ENCODE data around the gene OR2A7. TPM values are rescaled to one million over a fixed set of nuclear protein-coding genes. Genes with fewer than 3 reads are reported as not detected.
A peak's percentile ranks its signal among the peaks of the same experiment; 100 is the strongest.
"Not testable (repeated sequence)": the region's sequence is repeated elsewhere in the genome, so short reads cannot be mapped to it uniquely, and the experiment has no call there.

The OR2A7 gene
- total and polyA plus RNA-seq, 2 of the 8 experiments (the other 6 are each of a cell fraction or from before 2014, with no cell fraction given), result 1.9 to 3.3 TPM

DNA sequence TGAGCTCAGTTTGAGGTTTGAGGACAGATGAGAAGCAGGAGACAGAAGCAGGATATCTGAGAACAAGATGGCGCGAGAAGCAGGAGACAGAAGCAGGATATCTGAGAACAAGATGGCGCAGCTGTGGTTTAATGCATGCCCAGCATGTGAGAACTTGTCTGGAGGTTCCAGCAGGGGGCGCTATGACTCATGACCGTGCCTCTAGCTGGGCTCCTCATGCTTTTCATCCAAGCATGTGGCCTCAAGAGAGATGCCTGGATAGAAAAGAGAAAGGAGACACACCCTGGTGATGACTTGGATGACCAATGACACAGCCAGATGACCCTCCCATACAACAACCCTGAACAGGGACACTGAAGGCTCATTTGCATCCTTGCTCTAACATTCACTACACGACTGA lies 15.4 kb upstream of the OR2A7 start:
- H2BK120ac ChIP-seq (replicated peaks; ENCODE audit: low read depth, low read length), result not testable (repeated sequence)
- FAIRE-seq, result peak; percentile 36
- 97% methylated on average over 3 of the region's 6 CpGs; no CpG with 5 or more reads in 1 of the 2 experiments for WGBS, 2 experiments (ENCODE audit: extremely low coverage in 1 of 2, insufficient coverage in 1 of 2, insufficient read length in 1 of 2, insufficient replicate concordance in 2 of 2, low coverage in 1 of 2, low lambda C conversion rate in 2 of 2, missing lambda C conversion rate in 1 of 2)

DNA sequence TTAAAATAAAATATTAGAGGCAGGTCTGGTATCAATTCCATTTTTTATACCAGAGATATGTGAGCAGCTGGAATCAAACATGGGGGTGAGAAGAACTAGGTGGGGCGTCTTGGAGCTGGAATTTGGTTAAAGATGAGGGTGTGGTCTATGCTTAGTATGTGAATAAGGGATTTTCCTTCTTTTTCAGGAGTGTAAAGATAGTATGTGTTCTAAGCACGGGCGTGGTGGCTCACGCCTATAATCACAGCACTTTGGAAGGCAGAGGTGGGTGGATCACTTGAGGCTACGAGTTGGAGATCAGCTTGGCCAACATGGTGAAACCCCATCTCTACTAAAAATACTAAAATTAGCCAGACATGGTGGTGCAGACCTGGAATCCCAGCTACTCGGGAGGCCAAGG lies 10.7 kb upstream of the OR2A7 start:
- H3K27me3 ChIP-seq (replicated peaks in 1 of 4; ENCODE audit: control insufficient read depth in 3 of 4, extremely low read depth in 1 of 4, insufficient read depth in 3 of 4, low read length in 3 of 4); H3K9me3 ChIP-seq (ENCODE audit: insufficient read depth in 2 of 2, low read depth in 1 of 2, low read length in 1 of 2); H3K4me1 ChIP-seq (replicated peaks in 1 of 4; ENCODE audit: control insufficient read depth in 3 of 4, insufficient read depth in 4 of 4, low read length in 3 of 4); H3K18ac ChIP-seq (ENCODE audit: extremely low read depth, low read length); H3K4me2 ChIP-seq (ENCODE audit: insufficient read depth in 1 of 2, low read depth in 2 of 2, low read length in 2 of 2); H4K91ac ChIP-seq (replicated peaks; ENCODE audit: insufficient read length, low read length); H4K8ac ChIP-seq (ENCODE audit: extremely low read depth, insufficient read depth, low read length); H3K36me3 ChIP-seq (ENCODE audit: control insufficient read depth in 2 of 4, insufficient read depth in 4 of 4, low read length in 3 of 4); H3K79me2 ChIP-seq (ENCODE audit: control insufficient read depth in 1 of 2, insufficient read depth in 2 of 2, low read length in 2 of 2); H2BK12ac ChIP-seq (ENCODE audit: low read depth, low read length); H3K23ac ChIP-seq (ENCODE audit: insufficient read length); H2AFZ ChIP-seq (ENCODE audit: low read length); H2BK5ac ChIP-seq (ENCODE audit: low read depth, low read length); H3K56ac ChIP-seq (replicated peaks; ENCODE audit: insufficient read length, low read depth, low read length); H3K23me2 ChIP-seq (ENCODE audit: low read depth, low read length); H3K79me1 ChIP-seq (ENCODE audit: low read depth, low read length); H3K4ac ChIP-seq (replicated peaks; ENCODE audit: insufficient read length, low read depth, low read length); H4K5ac ChIP-seq (ENCODE audit: insufficient read length, low read depth, low read length); H3K14ac ChIP-seq (ENCODE audit: insufficient read length); H4K20me1 ChIP-seq (replicated peaks in 1 of 2; ENCODE audit: control insufficient read depth in 1 of 2, insufficient read depth in 2 of 2, low read length in 2 of 2); H3K9ac ChIP-seq (replicated peaks in 1 of 4; ENCODE audit: extremely low read depth in 1 of 4, low read depth in 3 of 4, low read length in 3 of 4); DNase-seq (ENCODE audit: low read depth in 1 of 2, low spot score in 2 of 2); CTCF ChIA-PET (ENCODE audit: partially characterized antibody); POLR2A ChIA-PET (ENCODE audit: partially characterized antibody); H2AK5ac ChIP-seq (ENCODE audit: low read depth, low read length); H2BK15ac ChIP-seq (ENCODE audit: low read length); H3K4me3 ChIP-seq (ENCODE audit: extremely low read depth in 1 of 4, insufficient read depth in 2 of 4, low read depth in 3 of 4, low read length in 4 of 4); H2BK20ac ChIP-seq (ENCODE audit: low read length); H3K27ac ChIP-seq (ENCODE audit: low read depth, low read length); FAIRE-seq; H2BK120ac ChIP-seq (replicated peaks; ENCODE audit: low read depth, low read length): not testable (repeated sequence)
- 93% methylated on average over 4 of the region's 6 CpGs; no CpG with 5 or more reads in 1 of the 2 experiments for WGBS, 2 experiments (ENCODE audit: extremely low coverage in 1 of 2, insufficient coverage in 1 of 2, insufficient read length in 1 of 2, insufficient replicate concordance in 2 of 2, low coverage in 1 of 2, low lambda C conversion rate in 2 of 2, missing lambda C conversion rate in 1 of 2)

More for the DNA sequence above, 15.4 kb upstream of the OR2A7 start:
- H4K91ac ChIP-seq (replicated peaks; ENCODE audit: insufficient read length, low read length); H4K5ac ChIP-seq (ENCODE audit: insufficient read length, low read depth, low read length); H3K9ac ChIP-seq (replicated peaks in 1 of 4; ENCODE audit: extremely low read depth in 1 of 4, low read depth in 3 of 4, low read length in 3 of 4); H3K18ac ChIP-seq (ENCODE audit: extremely low read depth, low read length); H2BK15ac ChIP-seq (ENCODE audit: low read length); H3K9me3 ChIP-seq (ENCODE audit: insufficient read depth in 2 of 2, low read depth in 1 of 2, low read length in 1 of 2); H2AFZ ChIP-seq (ENCODE audit: low read length); H3K79me1 ChIP-seq (ENCODE audit: low read depth, low read length); H3K27me3 ChIP-seq (replicated peaks in 1 of 4; ENCODE audit: control insufficient read depth in 3 of 4, extremely low read depth in 1 of 4, insufficient read depth in 3 of 4, low read length in 3 of 4); H3K4me3 ChIP-seq (ENCODE audit: extremely low read depth in 1 of 4, insufficient read depth in 2 of 4, low read depth in 3 of 4, low read length in 4 of 4); H2BK5ac ChIP-seq (ENCODE audit: low read depth, low read length); H4K20me1 ChIP-seq (replicated peaks in 1 of 2; ENCODE audit: control insufficient read depth in 1 of 2, insufficient read depth in 2 of 2, low read length in 2 of 2); H3K4ac ChIP-seq (replicated peaks; ENCODE audit: insufficient read length, low read depth, low read length); H2AK5ac ChIP-seq (ENCODE audit: low read depth, low read length); H3K27ac ChIP-seq (ENCODE audit: low read depth, low read length); H2BK12ac ChIP-seq (ENCODE audit: low read depth, low read length); H3K23me2 ChIP-seq (ENCODE audit: low read depth, low read length); H3K14ac ChIP-seq (ENCODE audit: insufficient read length); DNase-seq (ENCODE audit: low read depth in 1 of 2, low spot score in 2 of 2); H4K8ac ChIP-seq (ENCODE audit: extremely low read depth, insufficient read depth, low read length); H3K4me2 ChIP-seq (ENCODE audit: insufficient read depth in 1 of 2, low read depth in 2 of 2, low read length in 2 of 2); H3K56ac ChIP-seq (replicated peaks; ENCODE audit: insufficient read length, low read depth, low read length); H3K36me3 ChIP-seq (ENCODE audit: control insufficient read depth in 2 of 4, insufficient read depth in 4 of 4, low read length in 3 of 4); H3K79me2 ChIP-seq (ENCODE audit: control insufficient read depth in 1 of 2, insufficient read depth in 2 of 2, low read length in 2 of 2); H2BK20ac ChIP-seq (ENCODE audit: low read length); CTCF ChIA-PET (ENCODE audit: partially characterized antibody); H3K4me1 ChIP-seq (replicated peaks in 1 of 4; ENCODE audit: control insufficient read depth in 3 of 4, insufficient read depth in 4 of 4, low read length in 3 of 4); POLR2A ChIA-PET (ENCODE audit: partially characterized antibody); H3K23ac ChIP-seq (ENCODE audit: insufficient read length): not testable (repeated sequence)

All from H1 (cell line).